SK-N-SH treated with all-trans-retinoic acid at 6 μM for 48 hours (cell line): ENCODE data around the gene TMEM131L.

ENCODE experiments used
- ATAC-seq: fragments of 200-7000 bp; cut with Tn5 transposase; 3 replicates; pipeline ENCODE4 v1.9.1; 2020; ENCODE audit warnings: mild to moderate bottlenecking, moderate library complexity
- ARNTL ChIP-seq: fragments of 450-650 bp; formaldehyde crosslinking; IDR thresholded peaks from 2 replicates; pipeline ENCODE4 v1.5.0; 2020; ENCODE audit warnings: low read depth, mild to moderate bottlenecking, moderate library complexity, borderline replicate concordance
- BACH2 ChIP-seq: fragments of 250-450 bp; sonication (Bioruptor Pico); IDR thresholded peaks from 2 replicates; pipeline ENCODE4 v1.9.0; 2021; ENCODE audit warnings: mild to moderate bottlenecking, borderline replicate concordance
- CSDC2 ChIP-seq: fragments of 250-450 bp; sonication (Bioruptor Pico); IDR thresholded peaks from 2 replicates; pipeline ENCODE4 v1.5.0; 2020; ENCODE audit warnings: mild to moderate bottlenecking, moderate library complexity
- ESRRG ChIP-seq: fragments of 250-450 bp; sonication (Bioruptor Pico); IDR thresholded peaks from 2 replicates; pipeline ENCODE4 v1.6.1; 2021; ENCODE audit warnings: mild to moderate bottlenecking
- GLIS3 ChIP-seq: fragments of 250-450 bp; sonication (Bioruptor Pico); IDR thresholded peaks from 2 replicates; pipeline ENCODE4 v1.5.0; 2020; ENCODE audit warnings: mild to moderate bottlenecking, moderate library complexity
- ISL1 ChIP-seq: fragments of 250-450 bp; sonication (Bioruptor Pico); IDR thresholded peaks from 2 replicates; pipeline ENCODE4 v2.1.2; 2022; ENCODE audit warnings: mild to moderate bottlenecking, moderate library complexity
- OSR1 ChIP-seq: fragments of 250-450 bp; sonication (Bioruptor Pico); IDR thresholded peaks from 2 replicates; pipeline ENCODE4 v1.8.0; 2022; ENCODE audit warnings: moderate library complexity, mild to moderate bottlenecking, inconsistent platforms
- RARB ChIP-seq: fragments of 250-450 bp; sonication (Bioruptor Pico); IDR thresholded peaks from 2 replicates; pipeline ENCODE4 v1.8.0; 2021; ENCODE audit warnings: mild to moderate bottlenecking, moderate library complexity
- SNAI2 ChIP-seq: fragments of 250-450 bp; sonication (Bioruptor Pico); IDR thresholded peaks from 2 replicates; pipeline ENCODE4 v1.5.0; 2020; ENCODE audit warnings: mild to moderate bottlenecking, moderate library complexity
- TCF4 ChIP-seq: fragments of 250-450 bp; sonication (Bioruptor Pico); IDR thresholded peaks from 2 replicates; pipeline ENCODE4 v1.8.0; 2021; ENCODE audit warnings: mild to moderate bottlenecking, moderate library complexity, borderline replicate concordance
- TOX ChIP-seq: fragments of 250-450 bp; sonication (Bioruptor Pico); IDR thresholded peaks from 2 replicates; pipeline ENCODE4 v1.8.0; 2021; ENCODE audit warnings: mild to moderate bottlenecking, moderate library complexity, borderline replicate concordance
- ZC3H10 ChIP-seq: fragments of 250-450 bp; sonication (Bioruptor Pico); IDR thresholded peaks from 2 replicates; pipeline ENCODE4 v1.5.1; 2021; ENCODE audit warnings: mild to moderate bottlenecking, moderate library complexity
- ZFP3 ChIP-seq: fragments of 250-450 bp; sonication (Bioruptor Pico); IDR thresholded peaks from 2 replicates; pipeline ENCODE4 v1.5.0; 2020; ENCODE audit warnings: mild to moderate bottlenecking, moderate library complexity
- ZFP30 ChIP-seq: fragments of 450-650 bp; formaldehyde crosslinking; IDR thresholded peaks from 2 replicates; pipeline ENCODE4 v1.5.0; 2022; ENCODE audit warnings: mild to moderate bottlenecking, moderate library complexity
- ZNF565 ChIP-seq: fragments of 450-650 bp; formaldehyde crosslinking; conservative IDR thresholded peaks from 2 replicates; pipeline ENCODE4 v1.5.0; 2020; ENCODE audit warnings: low read depth, mild to moderate bottlenecking, moderate library complexity
- ZNF70 ChIP-seq: fragments of 450-650 bp; formaldehyde crosslinking; IDR thresholded peaks from 2 replicates; pipeline ENCODE4 v1.5.0; 2020; ENCODE audit warnings: mild to moderate bottlenecking, moderate library complexity
- ZNF8 ChIP-seq: fragments of 450-650 bp; formaldehyde crosslinking; IDR thresholded peaks from 2 replicates; pipeline ENCODE4 v1.5.0; 2020; ENCODE audit warnings: mild to moderate bottlenecking, moderate library complexity
- TF ChIP-seq, protein P1 (sequence below): fragments of 250-450 bp; sonication (Bioruptor Pico); IDR thresholded peaks from 2 replicates; pipeline ENCODE4 v1.8.0; 2020; ENCODE audit warnings: mild to moderate bottlenecking, moderate library complexity, borderline replicate concordance
- TF ChIP-seq, protein P2 (sequence below): fragments of 250-450 bp; sonication (Bioruptor Pico); IDR thresholded peaks from 2 replicates; pipeline ENCODE4 v1.5.0; 2020; ENCODE audit warnings: mild to moderate bottlenecking, moderate library complexity
- TF ChIP-seq, protein P3 (sequence below): fragments of 250-450 bp; sonication (Bioruptor Pico); IDR thresholded peaks from 2 replicates; pipeline ENCODE4 v1.5.1; 2020; ENCODE audit warnings: low read depth, mild to moderate bottlenecking, moderate library complexity
- TF ChIP-seq, protein P4 (sequence below): fragments of 250-450 bp; sonication (Bioruptor Pico); IDR thresholded peaks from 2 replicates; pipeline ENCODE4 v1.5.1; 2021; ENCODE audit warnings: mild to moderate bottlenecking, moderate library complexity

Gene TMEM131L

DNA sequence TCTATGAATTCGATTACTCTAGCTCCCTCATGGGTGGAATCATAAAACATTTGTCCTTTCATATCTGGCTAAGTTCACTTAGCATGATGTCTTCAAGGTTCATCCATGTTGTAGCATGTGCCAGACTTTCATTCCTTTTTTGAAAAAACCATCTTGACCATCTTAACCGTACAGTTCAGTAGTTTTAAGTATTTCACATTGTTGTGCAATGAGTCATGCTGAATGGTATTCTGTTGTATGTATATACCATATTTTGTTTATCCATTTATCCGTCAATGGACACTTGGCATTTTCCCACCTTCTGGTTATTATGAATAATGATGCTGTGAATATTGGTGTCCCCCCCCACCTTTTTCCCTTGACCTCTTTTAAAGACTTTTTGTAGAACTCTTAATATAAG, 145.5 kb downstream of the TMEM131L start:
- ATAC-seq: no peak

DNA sequence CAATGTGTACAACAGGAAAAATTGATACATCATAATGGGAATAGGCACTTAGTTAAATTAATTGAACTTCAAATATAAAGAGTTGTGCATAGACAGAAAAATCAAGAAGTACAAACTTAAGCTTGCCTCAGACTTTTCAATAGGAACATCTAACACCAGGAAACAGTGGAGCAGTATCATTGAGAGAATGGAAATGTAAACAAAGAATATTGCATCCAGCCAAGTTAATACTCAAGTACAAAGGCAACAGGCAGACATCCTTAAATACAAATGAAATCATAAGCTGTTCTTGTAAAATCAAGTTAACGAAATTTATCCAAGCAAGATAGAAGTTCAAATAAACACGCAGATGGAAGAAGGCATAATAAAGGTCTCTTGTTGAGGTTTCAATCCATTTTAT, 146.7 kb downstream of the TMEM131L start:
- ATAC-seq: no peak
- no peak for TF ChIP-seq ZNF565 (CRISPR knock-in tag)
- TF ChIP-seq ZC3H10 (CRISPR knock-in tag): no peak
- TF ChIP-seq ARNTL (CRISPR knock-in tag): no peak
- no peak for TF ChIP-seq ZNF8 (CRISPR knock-in tag)
- TF ChIP-seq, protein P1, sequence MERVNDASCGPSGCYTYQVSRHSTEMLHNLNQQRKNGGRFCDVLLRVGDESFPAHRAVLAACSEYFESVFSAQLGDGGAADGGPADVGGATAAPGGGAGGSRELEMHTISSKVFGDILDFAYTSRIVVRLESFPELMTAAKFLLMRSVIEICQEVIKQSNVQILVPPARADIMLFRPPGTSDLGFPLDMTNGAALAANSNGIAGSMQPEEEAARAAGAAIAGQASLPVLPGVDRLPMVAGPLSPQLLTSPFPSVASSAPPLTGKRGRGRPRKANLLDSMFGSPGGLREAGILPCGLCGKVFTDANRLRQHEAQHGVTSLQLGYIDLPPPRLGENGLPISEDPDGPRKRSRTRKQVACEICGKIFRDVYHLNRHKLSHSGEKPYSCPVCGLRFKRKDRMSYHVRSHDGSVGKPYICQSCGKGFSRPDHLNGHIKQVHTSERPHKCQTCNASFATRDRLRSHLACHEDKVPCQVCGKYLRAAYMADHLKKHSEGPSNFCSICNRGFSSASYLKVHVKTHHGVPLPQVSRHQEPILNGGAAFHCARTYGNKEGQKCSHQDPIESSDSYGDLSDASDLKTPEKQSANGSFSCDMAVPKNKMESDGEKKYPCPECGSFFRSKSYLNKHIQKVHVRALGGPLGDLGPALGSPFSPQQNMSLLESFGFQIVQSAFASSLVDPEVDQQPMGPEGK (CRISPR knock-in tag): no peak
- no peak for TF ChIP-seq ZFP30
- TF ChIP-seq TCF4 (CRISPR knock-in tag): no peak
- no peak for TF ChIP-seq ZNF70 (CRISPR knock-in tag)
- TF ChIP-seq, protein P2, sequence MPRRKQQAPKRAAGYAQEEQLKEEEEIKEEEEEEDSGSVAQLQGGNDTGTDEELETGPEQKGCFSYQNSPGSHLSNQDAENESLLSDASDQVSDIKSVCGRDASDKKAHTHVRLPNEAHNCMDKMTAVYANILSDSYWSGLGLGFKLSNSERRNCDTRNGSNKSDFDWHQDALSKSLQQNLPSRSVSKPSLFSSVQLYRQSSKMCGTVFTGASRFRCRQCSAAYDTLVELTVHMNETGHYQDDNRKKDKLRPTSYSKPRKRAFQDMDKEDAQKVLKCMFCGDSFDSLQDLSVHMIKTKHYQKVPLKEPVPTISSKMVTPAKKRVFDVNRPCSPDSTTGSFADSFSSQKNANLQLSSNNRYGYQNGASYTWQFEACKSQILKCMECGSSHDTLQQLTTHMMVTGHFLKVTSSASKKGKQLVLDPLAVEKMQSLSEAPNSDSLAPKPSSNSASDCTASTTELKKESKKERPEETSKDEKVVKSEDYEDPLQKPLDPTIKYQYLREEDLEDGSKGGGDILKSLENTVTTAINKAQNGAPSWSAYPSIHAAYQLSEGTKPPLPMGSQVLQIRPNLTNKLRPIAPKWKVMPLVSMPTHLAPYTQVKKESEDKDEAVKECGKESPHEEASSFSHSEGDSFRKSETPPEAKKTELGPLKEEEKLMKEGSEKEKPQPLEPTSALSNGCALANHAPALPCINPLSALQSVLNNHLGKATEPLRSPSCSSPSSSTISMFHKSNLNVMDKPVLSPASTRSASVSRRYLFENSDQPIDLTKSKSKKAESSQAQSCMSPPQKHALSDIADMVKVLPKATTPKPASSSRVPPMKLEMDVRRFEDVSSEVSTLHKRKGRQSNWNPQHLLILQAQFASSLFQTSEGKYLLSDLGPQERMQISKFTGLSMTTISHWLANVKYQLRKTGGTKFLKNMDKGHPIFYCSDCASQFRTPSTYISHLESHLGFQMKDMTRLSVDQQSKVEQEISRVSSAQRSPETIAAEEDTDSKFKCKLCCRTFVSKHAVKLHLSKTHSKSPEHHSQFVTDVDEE (CRISPR knock-in tag): no peak
- TF ChIP-seq ZFP3: no peak
- no peak for TF ChIP-seq BACH2
- TF ChIP-seq, protein P3, sequence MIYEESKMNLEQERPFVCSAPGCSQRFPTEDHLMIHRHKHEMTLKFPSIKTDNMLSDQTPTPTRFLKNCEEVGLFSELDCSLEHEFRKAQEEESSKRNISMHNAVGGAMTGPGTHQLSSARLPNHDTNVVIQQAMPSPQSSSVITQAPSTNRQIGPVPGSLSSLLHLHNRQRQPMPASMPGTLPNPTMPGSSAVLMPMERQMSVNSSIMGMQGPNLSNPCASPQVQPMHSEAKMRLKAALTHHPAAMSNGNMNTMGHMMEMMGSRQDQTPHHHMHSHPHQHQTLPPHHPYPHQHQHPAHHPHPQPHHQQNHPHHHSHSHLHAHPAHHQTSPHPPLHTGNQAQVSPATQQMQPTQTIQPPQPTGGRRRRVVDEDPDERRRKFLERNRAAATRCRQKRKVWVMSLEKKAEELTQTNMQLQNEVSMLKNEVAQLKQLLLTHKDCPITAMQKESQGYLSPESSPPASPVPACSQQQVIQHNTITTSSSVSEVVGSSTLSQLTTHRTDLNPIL: no peak
- TF ChIP-seq OSR1: no peak
- no peak for TF ChIP-seq GLIS3 (CRISPR knock-in tag)
- TF ChIP-seq CSDC2 (CRISPR knock-in tag): no peak
- no peak for TF ChIP-seq ISL1
- no peak for TF ChIP-seq ESRRG (CRISPR knock-in tag)
- TF ChIP-seq SNAI2 (CRISPR knock-in tag): no peak
- TF ChIP-seq, protein P4, sequence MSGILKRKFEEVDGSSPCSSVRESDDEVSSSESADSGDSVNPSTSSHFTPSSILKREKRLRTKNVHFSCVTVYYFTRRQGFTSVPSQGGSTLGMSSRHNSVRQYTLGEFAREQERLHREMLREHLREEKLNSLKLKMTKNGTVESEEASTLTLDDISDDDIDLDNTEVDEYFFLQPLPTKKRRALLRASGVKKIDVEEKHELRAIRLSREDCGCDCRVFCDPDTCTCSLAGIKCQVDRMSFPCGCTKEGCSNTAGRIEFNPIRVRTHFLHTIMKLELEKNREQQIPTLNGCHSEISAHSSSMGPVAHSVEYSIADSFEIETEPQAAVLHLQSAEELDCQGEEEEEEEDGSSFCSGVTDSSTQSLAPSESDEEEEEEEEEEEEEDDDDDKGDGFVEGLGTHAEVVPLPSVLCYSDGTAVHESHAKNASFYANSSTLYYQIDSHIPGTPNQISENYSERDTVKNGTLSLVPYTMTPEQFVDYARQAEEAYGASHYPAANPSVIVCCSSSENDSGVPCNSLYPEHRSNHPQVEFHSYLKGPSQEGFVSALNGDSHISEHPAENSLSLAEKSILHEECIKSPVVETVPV (CRISPR knock-in tag): no peak

More for the DNA sequence above, 145.5 kb downstream of the TMEM131L start:
- TF ChIP-seq, protein P4 (CRISPR knock-in tag): no peak
- no peak for TF ChIP-seq RARB (CRISPR knock-in tag)
- TF ChIP-seq, protein P1 (CRISPR knock-in tag): no peak
- TF ChIP-seq TOX (CRISPR knock-in tag): no peak
- no peak for TF ChIP-seq BACH2
- no peak for TF ChIP-seq SNAI2 (CRISPR knock-in tag)
- no peak for TF ChIP-seq ESRRG (CRISPR knock-in tag)
- no peak for TF ChIP-seq OSR1
- TF ChIP-seq ZC3H10 (CRISPR knock-in tag): no peak
- TF ChIP-seq ZFP3: no peak
- no peak for TF ChIP-seq ZFP30
- TF ChIP-seq ZNF565 (CRISPR knock-in tag): no peak
- TF ChIP-seq, protein P3: no peak
